SU-DHL-6 (cell line): ENCODE data around the gene SPATC1L.

ENCODE experiments used
- H2AFZ ChIP-seq: fragments of 200-600 bp; sonication (generic); 2 replicates; pipeline ENCODE4 v1.6.1; 2014; ENCODE audit warnings: low read depth, mild to moderate bottlenecking, moderate library complexity, mixed read lengths, antibody characterized with exemption, low read length; ENCODE audit not compliant: severe bottlenecking
- H3F3A ChIP-seq: fragments of 200-600 bp; shearing (Covaris generic); 2 replicates; pipeline ENCODE4 v1.6.0; 2016; ENCODE audit warnings: antibody characterized with exemption, mild to moderate bottlenecking; ENCODE audit not compliant: insufficient read depth
- H3K27ac ChIP-seq: fragments of 200-600 bp; sonication (generic); 2 replicates; pipeline ENCODE4 v1.5.1; 2016; ENCODE audit warnings: low read depth, mild to moderate bottlenecking, low read length, moderate library complexity, mixed read lengths
- H3K27me3 ChIP-seq: fragments of 200-600 bp; sonication (generic), shearing (Covaris generic); 2 replicates; pipeline ENCODE4 v1.6.0; 2014; ENCODE audit warnings: mild to moderate bottlenecking, low read length
- H3K36me3 ChIP-seq: fragments of 200-600 bp; sonication (generic); 2 replicates; pipeline ENCODE4 v1.6.1; 2014; ENCODE audit warnings: mild to moderate bottlenecking, low read length, mixed read lengths
- H3K4me2 ChIP-seq: fragments of 300-600, 200-600 bp; shearing (Covaris generic), sonication (generic); 2 replicates; pipeline ENCODE4 v1.6.0; 2014; ENCODE audit warnings: low read length, low read depth, mild to moderate bottlenecking; ENCODE audit not compliant: poor library complexity, severe bottlenecking
- H3K4me3 ChIP-seq: fragments of 200-600 bp; sonication (generic); 2 replicates; pipeline ENCODE4 v1.5.1; 2014; ENCODE audit warnings: antibody characterized with exemption, low read length, mild to moderate bottlenecking, mixed read lengths; ENCODE audit not compliant: insufficient read depth, poor library complexity, severe bottlenecking
- H3K79me2 ChIP-seq: fragments of 200-600 bp; sonication (generic); 2 replicates; pipeline ENCODE4 v1.6.1; 2014; ENCODE audit warnings: mild to moderate bottlenecking, low read length, moderate library complexity; ENCODE audit not compliant: insufficient read depth
- H3K9ac ChIP-seq: fragments of 200-600 bp; sonication (generic); 2 replicates; pipeline ENCODE4 v1.7.0; 2014; ENCODE audit warnings: mild to moderate bottlenecking, low read length
- H3K9me2 ChIP-seq: fragments of 200-600 bp; sonication (generic); replicated peaks from 2 replicates; pipeline ENCODE4 v1.6.1; 2014; ENCODE audit warnings: low read length; ENCODE audit not compliant: insufficient read depth
- H3K9me3 ChIP-seq: fragments of 200-600 bp; sonication (generic); 2 replicates; pipeline ENCODE4 v1.6.1; 2014; ENCODE audit warnings: low read length, mixed read lengths; ENCODE audit not compliant: insufficient read depth
- H4K20me1 ChIP-seq: fragments of 200-600 bp; sonication (generic); 2 replicates; pipeline ENCODE4 v1.6.1; 2014; ENCODE audit warnings: low read depth, mild to moderate bottlenecking, antibody characterized with exemption, low read length, moderate library complexity, mixed read lengths
- CTCF ChIP-seq: fragments of 200-600 bp; sonication (generic); IDR thresholded peaks from one replicate; pipeline ENCODE4 v1.5.1; 2017; ENCODE audit warnings: antibody characterized with exemption, mild to moderate bottlenecking, low read length, moderate library complexity; ENCODE audit not compliant: insufficient read depth, poor library complexity, severe bottlenecking
- EZH2phosphoT487 ChIP-seq: fragments of 200-600 bp; sonication (generic), shearing (Covaris generic); conservative IDR thresholded peaks from 2 replicates; pipeline ENCODE4 v1.6.1; 2018; ENCODE audit warnings: mild to moderate bottlenecking, antibody characterized with exemption, low read length, moderate library complexity, mixed read lengths

Gene SPATC1L

GRCh38 chr21:46119144-46119636 lies 65.1 kb downstream of the SPATC1L start:
- Histone ChIP-seq H3K4me3 (no peak overlapping the region), H3K9ac (no peak overlapping the region), H3K27ac (no peak overlapping the region), H3K36me3 (no peaks in the 10 kb centered on the region), H3F3A (no peaks in the 10 kb centered on the region), H3K27me3 (no peaks in the 10 kb centered on the region), H3K79me2 (no peaks in the 10 kb centered on the region), H3K9me2 (no peaks in the 10 kb centered on the region), H4K20me1 (no peaks in the 10 kb centered on the region), H3K4me2 (no peak overlapping the region), H2AFZ (no peak overlapping the region), H3K9me3 (no peaks in the 10 kb centered on the region)
- no peak for TF ChIP-seq CTCF
- TF ChIP-seq EZH2phosphoT487: no peak

GRCh38 chr21:46118316-46119143 lies 65.7 kb downstream of the SPATC1L start:
- Histone ChIP-seq H3K27ac (no peak overlapping the region), H3K9me3 (no peaks in the 10 kb centered on the region), H3K4me2 (no peak overlapping the region), H3K9me2 (no peaks in the 10 kb centered on the region), H2AFZ (no peak overlapping the region), H3K27me3 (no peaks in the 10 kb centered on the region), H3F3A (no peaks in the 10 kb centered on the region), H3K36me3 (no peaks in the 10 kb centered on the region), H3K9ac (no peak overlapping the region), H3K79me2 (no peaks in the 10 kb centered on the region), H3K4me3 (no peak overlapping the region), H4K20me1 (no peaks in the 10 kb centered on the region)
- TF ChIP-seq EZH2phosphoT487 (no peak), CTCF (no peak)

GRCh38 chr21:46117586-46118315 lies 66.5 kb downstream of the SPATC1L start:
- Histone ChIP-seq H3K27ac (no peak overlapping the region), H3K4me2 (no peak overlapping the region), H3K36me3 (no peaks in the 10 kb centered on the region)

More at GRCh38 chr21:46117586-46118315, 66.5 kb downstream of the SPATC1L start:
- Histone ChIP-seq H3K27me3 (no peaks in the 10 kb centered on the region), H3K9ac (no peak overlapping the region), H3F3A (no peaks in the 10 kb centered on the region), H3K79me2 (no peaks in the 10 kb centered on the region), H3K9me3 (no peaks in the 10 kb centered on the region), H2AFZ (no peak overlapping the region), H3K9me2 (no peaks in the 10 kb centered on the region), H4K20me1 (no peaks in the 10 kb centered on the region), H3K4me3 (no peak overlapping the region)
- TF ChIP-seq EZH2phosphoT487 (no peak), CTCF (no peak)
